Measurements from ENCODE around the gene CXCL14. TPM values are rescaled to one million over a fixed set of nuclear protein-coding genes. Genes with fewer than 3 reads are reported as not detected.

Gene CXCL14
- total RNA-seq, 1 donor from 2014 or later: 45.3 TPM

GRCh38 chr5:135568923-135569360 is 9.8 kb downstream of the CXCL14 start:
- Histone ChIP-seq H3K4me3 (no peak overlapping the region), H3K36me3 (no peaks in the 10 kb centered on the region), H3K27ac (no peak overlapping the region), H3K4me1 (no peaks in the 10 kb centered on the region), H3K9me3 (no peaks in the 10 kb centered on the region), H3K27me3 (no peaks in the 10 kb centered on the region)
- TF ChIP-seq CTCF (IDR thresholded peaks at IDR 0.05): no peak
- DNase-seq (ENCODE audit: low spot score in 2 of 2): no peak
- intact Hi-C loops (cut with DNase I): no loop called here

GRCh38 chr5:135568246-135568645 is 10.5 kb downstream of the CXCL14 start:
- Histone ChIP-seq H3K4me3 (no peak overlapping the region), H3K9me3 (no peaks in the 10 kb centered on the region), H3K27ac (no peak overlapping the region), H3K36me3 (no peaks in the 10 kb centered on the region), H3K27me3 (no peaks in the 10 kb centered on the region), H3K4me1 (no peaks in the 10 kb centered on the region)
- no peak for TF ChIP-seq CTCF (IDR thresholded peaks at IDR 0.05)
- intact Hi-C loops (cut with DNase I): no loop called here
- no peak for DNase-seq (ENCODE audit: low spot score in 2 of 2)

- H3K27me3 ChIP-seq: no peaks in the 10 kb centered on the region
- no peak for DNase-seq (ENCODE audit: low spot score in 2 of 2)
- no peaks in the 10 kb centered on the region for H3K9me3 ChIP-seq
- TF ChIP-seq CTCF (IDR thresholded peaks at IDR 0.05): no peak
- H3K36me3 ChIP-seq: no peaks in the 10 kb centered on the region
- intact Hi-C loops (cut with DNase I): no loop called here
- H3K4me1 ChIP-seq: no peaks in the 10 kb centered on the region
- no peak overlapping the region for H3K4me3 ChIP-seq
- no peak overlapping the region for H3K27ac ChIP-seq
Observed at GRCh38 chr5:135567661-135568060, 11.1 kb downstream of the CXCL14 start.

- intact Hi-C loops (cut with DNase I): no loop called here
- H3K9me3 ChIP-seq: no peaks in the 10 kb centered on the region
- H3K36me3 ChIP-seq: no peaks in the 10 kb centered on the region
- DNase-seq (ENCODE audit: low spot score in 2 of 2): no peak
- H3K4me1 ChIP-seq: no peaks in the 10 kb centered on the region
- TF ChIP-seq CTCF (IDR thresholded peaks at IDR 0.05): no peak
- no peaks in the 10 kb centered on the region for H3K27me3 ChIP-seq
- H3K4me3 ChIP-seq: no peak overlapping the region
- no peak overlapping the region for H3K27ac ChIP-seq
Observed at GRCh38 chr5:135566422-135567400, 12.1 kb downstream of the CXCL14 start.

- no peak overlapping the region for H3K4me3 ChIP-seq
- DNase-seq (ENCODE audit: low spot score in 2 of 2): peak in 1 of 2 donors; percentile 77
- TF ChIP-seq CTCF (IDR thresholded peaks at IDR 0.05): peak; percentile 39 to 70 (median 69)
- intact Hi-C loops (cut with DNase I): no loop called here
- H3K36me3 ChIP-seq: no peaks in the 10 kb centered on the region
- H3K9me3 ChIP-seq: no peaks in the 10 kb centered on the region
- H3K4me1 ChIP-seq: no peaks in the 10 kb centered on the region
- H3K27me3 ChIP-seq: no peaks in the 10 kb centered on the region
- H3K27ac ChIP-seq: no peak overlapping the region
Observed at GRCh38 chr5:135565725-135566421, 12.9 kb downstream of the CXCL14 start.
